MM.1S (cell line): ENCODE data around the gene PRKAG2.

Experiments used
- DNase-seq: peaks from one replicate; pipeline ENCODE4 v3.0.0-alpha.2; 2015
- H2AFZ ChIP-seq: fragments of 300-600 bp; sonication (generic); 2 replicates; pipeline ENCODE4 v1.6.0; 2016; ENCODE audit warnings: antibody characterized with exemption, low read length
- H3F3A ChIP-seq: fragments of 300-600 bp; sonication (generic); 2 replicates; pipeline ENCODE4 v1.6.1; 2016; ENCODE audit warnings: mild to moderate bottlenecking, antibody characterized with exemption, low read length, moderate library complexity, mixed read lengths; ENCODE audit not compliant: insufficient read depth
- H3K27ac ChIP-seq: fragments of 300-600 bp; sonication (generic); 2 replicates; pipeline ENCODE4 v1.5.1; 2016; ENCODE audit warnings: mild to moderate bottlenecking, low read length
- H3K27me3 ChIP-seq: fragments of 300-600 bp; sonication (generic); replicated peaks from 2 replicates; pipeline ENCODE4 v1.6.0; 2016; ENCODE audit warnings: low read length; ENCODE audit not compliant: insufficient read depth
- H3K36me3 ChIP-seq: fragments of 300-600 bp; sonication (generic); replicated peaks from 2 replicates; pipeline ENCODE4 v1.6.1; 2016; ENCODE audit warnings: mild to moderate bottlenecking, low read length, mixed read lengths; ENCODE audit not compliant: insufficient read depth
- H3K4me1 ChIP-seq: fragments of 300-600 bp; sonication (generic); 2 replicates; pipeline ENCODE4 v1.6.1; 2016; ENCODE audit warnings: low read length, mixed read lengths
- H3K4me2 ChIP-seq: fragments of 300-600 bp; sonication (generic); 2 replicates; pipeline ENCODE4 v1.6.0; 2016; ENCODE audit warnings: low read depth, low read length
- H3K4me3 ChIP-seq: fragments of 300-600 bp; sonication (generic); 2 replicates; pipeline ENCODE4 v1.5.1; 2016; ENCODE audit warnings: low read length, mixed read lengths
- H3K79me2 ChIP-seq: fragments of 300-600 bp; sonication (generic); 2 replicates; pipeline ENCODE4 v1.6.1; 2016; ENCODE audit warnings: mixed run types, low read length, mixed read lengths
- H3K9ac ChIP-seq: fragments of 300-600 bp; sonication (generic); 2 replicates; pipeline ENCODE4 v1.6.1; 2016; ENCODE audit warnings: low read length, mixed read lengths
- H3K9me2 ChIP-seq: fragments of 300-600 bp; sonication (generic); replicated peaks from 2 replicates; pipeline ENCODE4 v1.6.1; 2016; ENCODE audit warnings: mild to moderate bottlenecking, low read length, mixed read lengths; ENCODE audit not compliant: insufficient read depth
- H3K9me3 ChIP-seq: fragments of 300-600 bp; sonication (generic); replicated peaks from 2 replicates; pipeline ENCODE4 v1.6.1; 2016; ENCODE audit warnings: mild to moderate bottlenecking, low read length, mixed read lengths; ENCODE audit not compliant: insufficient read depth
- H4K20me1 ChIP-seq: fragments of 300-600 bp; sonication (generic); 2 replicates; pipeline ENCODE4 v1.6.1; 2016; ENCODE audit warnings: mild to moderate bottlenecking, low read length, moderate library complexity, mixed read lengths; ENCODE audit not compliant: insufficient read depth
- EZH2 ChIP-seq: fragments of 300-600 bp; sonication (generic); optimal IDR thresholded peaks from 2 replicates; pipeline ENCODE3; 2017; ENCODE audit warnings: low read depth, mild to moderate bottlenecking, antibody characterized with exemption, low read length, mixed read lengths
- EZH2phosphoT487 ChIP-seq: fragments of 300-600 bp; sonication (generic); IDR thresholded peaks from 2 replicates; pipeline ENCODE4 v1.6.1; 2018; ENCODE audit warnings: antibody characterized with exemption, low read length
- TF ChIP-seq, protein P1 (sequence below): fragments of 300-600 bp; sonication (generic); IDR thresholded peaks from 2 replicates; pipeline ENCODE4 v1.5.1; 2016; ENCODE audit warnings: antibody characterized with exemption, low read length, mixed read lengths

Gene PRKAG2

DNA sequence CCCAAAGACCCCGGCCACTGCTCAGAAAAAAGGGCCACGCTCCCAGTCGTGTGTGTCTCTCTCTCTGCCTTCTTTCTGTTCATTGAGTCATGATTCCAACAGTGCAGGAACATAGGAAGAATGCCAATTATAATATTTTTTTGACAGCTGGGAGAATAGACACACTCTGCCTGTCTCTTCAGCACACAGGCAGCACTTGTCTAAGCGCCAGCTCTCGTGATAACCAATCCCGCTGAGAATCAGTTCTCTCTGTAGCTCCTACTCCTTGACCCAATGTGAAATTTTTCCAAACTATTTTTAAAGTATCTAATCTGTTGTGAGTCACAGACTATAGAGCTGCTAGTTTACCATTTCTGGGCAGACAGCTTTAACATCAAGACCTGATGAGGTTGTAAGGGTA is 211.5 kb downstream of the PRKAG2 start:
- Histone ChIP-seq H3K4me2 (no peak overlapping the region), H3K9ac (no peak overlapping the region), H2AFZ (no peak overlapping the region), H3F3A (no peaks in the 10 kb centered on the region), H3K27me3 (no peaks in the 10 kb centered on the region), H3K36me3 (no peaks in the 10 kb centered on the region), H3K4me1 (no peaks in the 10 kb centered on the region), H3K27ac (no peak overlapping the region), H3K79me2 (no peaks in the 10 kb centered on the region), H3K9me3 (no peaks in the 10 kb centered on the region), H3K4me3 (no peak overlapping the region), H4K20me1 (no peaks in the 10 kb centered on the region), H3K9me2 (no peaks in the 10 kb centered on the region)
- no peak for DNase-seq
- TF ChIP-seq EZH2, result no peak
- TF ChIP-seq, protein P1, sequence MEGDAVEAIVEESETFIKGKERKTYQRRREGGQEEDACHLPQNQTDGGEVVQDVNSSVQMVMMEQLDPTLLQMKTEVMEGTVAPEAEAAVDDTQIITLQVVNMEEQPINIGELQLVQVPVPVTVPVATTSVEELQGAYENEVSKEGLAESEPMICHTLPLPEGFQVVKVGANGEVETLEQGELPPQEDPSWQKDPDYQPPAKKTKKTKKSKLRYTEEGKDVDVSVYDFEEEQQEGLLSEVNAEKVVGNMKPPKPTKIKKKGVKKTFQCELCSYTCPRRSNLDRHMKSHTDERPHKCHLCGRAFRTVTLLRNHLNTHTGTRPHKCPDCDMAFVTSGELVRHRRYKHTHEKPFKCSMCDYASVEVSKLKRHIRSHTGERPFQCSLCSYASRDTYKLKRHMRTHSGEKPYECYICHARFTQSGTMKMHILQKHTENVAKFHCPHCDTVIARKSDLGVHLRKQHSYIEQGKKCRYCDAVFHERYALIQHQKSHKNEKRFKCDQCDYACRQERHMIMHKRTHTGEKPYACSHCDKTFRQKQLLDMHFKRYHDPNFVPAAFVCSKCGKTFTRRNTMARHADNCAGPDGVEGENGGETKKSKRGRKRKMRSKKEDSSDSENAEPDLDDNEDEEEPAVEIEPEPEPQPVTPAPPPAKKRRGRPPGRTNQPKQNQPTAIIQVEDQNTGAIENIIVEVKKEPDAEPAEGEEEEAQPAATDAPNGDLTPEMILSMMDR, result no peak

DNA sequence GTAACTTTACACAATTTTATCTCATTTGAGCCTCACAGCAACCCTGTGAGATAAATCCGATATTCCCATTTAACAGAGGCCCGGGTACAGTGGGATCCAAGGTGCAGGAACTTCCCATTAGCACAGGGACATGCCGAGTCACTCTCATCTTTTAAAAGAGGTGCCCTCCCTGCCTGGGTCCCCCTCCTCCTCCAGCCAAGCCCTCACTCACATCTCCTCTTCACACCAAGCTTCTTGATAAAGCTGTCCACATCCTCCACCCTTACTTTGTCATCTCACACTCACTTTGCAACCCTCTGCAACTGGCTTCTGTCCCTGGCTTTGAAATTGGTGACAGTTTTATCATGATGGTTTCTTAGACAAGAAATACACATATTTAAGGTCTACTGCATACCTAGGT is 212.6 kb downstream of the PRKAG2 start:
- no peak overlapping the region for H3K4me3 ChIP-seq
- no peak overlapping the region for H3K27ac ChIP-seq
- H3K4me2 ChIP-seq, result no peak overlapping the region

DNA sequence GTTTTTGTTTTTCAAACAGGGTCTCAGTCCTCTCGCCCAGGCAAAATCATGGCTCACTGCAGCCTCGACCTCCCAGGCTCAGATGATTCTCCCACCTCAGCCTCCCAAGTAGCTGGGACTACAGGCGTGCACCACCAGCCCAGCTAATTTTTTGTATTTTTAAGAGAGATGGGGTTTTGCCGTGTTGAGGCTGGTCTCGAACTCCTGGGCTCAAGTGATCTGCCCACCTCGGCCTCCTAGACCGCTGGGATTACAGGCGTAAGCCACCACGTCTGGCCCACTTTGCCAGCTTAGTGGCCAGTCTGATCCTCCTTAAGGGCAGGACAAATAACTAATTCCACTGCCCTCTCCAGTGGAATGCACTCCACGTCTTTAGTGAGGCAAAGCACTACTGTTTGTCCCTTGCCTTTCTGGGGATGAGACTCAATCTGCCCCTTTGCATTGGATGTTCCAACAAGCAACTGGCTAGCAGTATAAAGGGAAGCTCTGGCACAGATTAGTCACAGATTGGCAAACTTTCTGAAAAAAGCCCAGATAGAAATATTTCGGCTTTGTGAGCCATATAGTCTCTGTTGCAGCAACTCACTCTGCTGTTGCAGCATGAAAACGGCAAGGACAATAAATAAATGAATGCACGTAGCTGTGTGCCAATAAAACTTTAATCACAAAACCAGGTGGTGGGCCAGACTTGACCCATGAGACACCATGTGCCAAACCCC is 213.4 kb downstream of the PRKAG2 start:
- H3F3A ChIP-seq, result no peaks in the 10 kb centered on the region
- no peaks in the 10 kb centered on the region for H4K20me1 ChIP-seq
- no peak overlapping the region for H3K9ac ChIP-seq
- no peak overlapping the region for H2AFZ ChIP-seq
- H3K4me1 ChIP-seq, result no peaks in the 10 kb centered on the region
- H3K9me2 ChIP-seq, result no peaks in the 10 kb centered on the region
- no peaks in the 10 kb centered on the region for H3K9me3 ChIP-seq
- no peak overlapping the region for H3K4me2 ChIP-seq
- H3K36me3 ChIP-seq, result no peaks in the 10 kb centered on the region
- no peaks in the 10 kb centered on the region for H3K79me2 ChIP-seq
- no peaks in the 10 kb centered on the region for H3K27me3 ChIP-seq
- no peak for DNase-seq
- no peak overlapping the region for H3K27ac ChIP-seq
- H3K4me3 ChIP-seq, result no peak overlapping the region
- TF ChIP-seq EZH2 (no peak), EZH2phosphoT487 (no peak)
- TF ChIP-seq, protein P1, result no peak

More for the DNA sequence above, 212.6 kb downstream of the PRKAG2 start:
- H2AFZ ChIP-seq, result no peak overlapping the region
- no peaks in the 10 kb centered on the region for H3K36me3 ChIP-seq
- no peak for TF ChIP-seq EZH2
- TF ChIP-seq EZH2phosphoT487, result no peak
- TF ChIP-seq, protein P1, result no peak
- H3K27me3 ChIP-seq, result no peaks in the 10 kb centered on the region
- no peaks in the 10 kb centered on the region for H3K9me2 ChIP-seq
- no peaks in the 10 kb centered on the region for H3K4me1 ChIP-seq
- no peak overlapping the region for H3K9ac ChIP-seq
- DNase-seq, result no peak
- H3K79me2 ChIP-seq, result no peaks in the 10 kb centered on the region
- H3K9me3 ChIP-seq, result no peaks in the 10 kb centered on the region
- no peaks in the 10 kb centered on the region for H4K20me1 ChIP-seq
- no peaks in the 10 kb centered on the region for H3F3A ChIP-seq
